ENCODE data around the gene PCNA. TPM values are rescaled to one million over a fixed set of nuclear protein-coding genes. Genes with fewer than 3 reads are reported as not detected.

Gene PCNA
- total RNA-seq, 1 donor from 2014 or later = 65.6 TPM

GRCh38 chr20:5070570-5070969, 49.2 kb downstream of the PCNA start:
- H3K27me3 Mint-ChIP-seq (ENCODE audit: unreplicated experiment) = no peaks in the 10 kb centered on the region
- DNase-seq (ENCODE audit: extremely low spot score, unreplicated experiment) = no peak
- no peak overlapping the region for H3K27ac Mint-ChIP-seq (ENCODE audit: unreplicated experiment)
- no peaks in the 10 kb centered on the region for H3K9me3 Mint-ChIP-seq (ENCODE audit: unreplicated experiment)
- no peaks in the 10 kb centered on the region for H3K36me3 Mint-ChIP-seq (ENCODE audit: unreplicated experiment)
- H3K4me1 Mint-ChIP-seq (ENCODE audit: unreplicated experiment) = peaks cover 23% of the 10 kb centered on the region
- H3K4me3 Mint-ChIP-seq (ENCODE audit: unreplicated experiment) = no peak overlapping the region
- no peak for TF ChIP-seq CTCF (IDR thresholded peaks at IDR 0.05)

DNA sequence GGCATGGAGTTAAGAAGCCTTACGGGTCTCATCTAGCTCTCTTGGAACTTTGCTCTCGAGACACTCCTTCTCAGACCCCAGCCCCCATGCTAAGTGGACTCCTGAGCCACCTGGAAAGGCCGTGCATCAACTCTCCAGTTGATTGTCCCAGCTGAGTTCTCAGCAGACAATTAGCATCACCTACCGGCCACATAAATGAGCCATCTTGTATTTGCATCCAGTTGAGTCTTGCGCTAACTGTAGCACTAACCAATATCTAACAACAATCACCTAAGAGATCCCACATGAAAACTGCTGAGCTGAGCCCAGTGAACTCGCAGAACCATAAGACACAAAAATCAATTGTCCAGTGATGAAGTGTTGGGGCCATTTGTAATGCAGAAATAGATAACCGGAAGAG, 49.7 kb downstream of the PCNA start:
- Mint-ChIP-seq H3K9me3 (ENCODE audit: unreplicated experiment) (no peaks in the 10 kb centered on the region), H3K4me1 (ENCODE audit: unreplicated experiment) (peaks cover 23% of the 10 kb centered on the region), H3K27ac (ENCODE audit: unreplicated experiment) (no peak overlapping the region), H3K36me3 (ENCODE audit: unreplicated experiment) (no peaks in the 10 kb centered on the region), H3K27me3 (ENCODE audit: unreplicated experiment) (no peaks in the 10 kb centered on the region), H3K4me3 (ENCODE audit: unreplicated experiment) (no peak overlapping the region)
- TF ChIP-seq CTCF (IDR thresholded peaks at IDR 0.05) = no peak
- no peak for DNase-seq (ENCODE audit: extremely low spot score, unreplicated experiment)

DNA sequence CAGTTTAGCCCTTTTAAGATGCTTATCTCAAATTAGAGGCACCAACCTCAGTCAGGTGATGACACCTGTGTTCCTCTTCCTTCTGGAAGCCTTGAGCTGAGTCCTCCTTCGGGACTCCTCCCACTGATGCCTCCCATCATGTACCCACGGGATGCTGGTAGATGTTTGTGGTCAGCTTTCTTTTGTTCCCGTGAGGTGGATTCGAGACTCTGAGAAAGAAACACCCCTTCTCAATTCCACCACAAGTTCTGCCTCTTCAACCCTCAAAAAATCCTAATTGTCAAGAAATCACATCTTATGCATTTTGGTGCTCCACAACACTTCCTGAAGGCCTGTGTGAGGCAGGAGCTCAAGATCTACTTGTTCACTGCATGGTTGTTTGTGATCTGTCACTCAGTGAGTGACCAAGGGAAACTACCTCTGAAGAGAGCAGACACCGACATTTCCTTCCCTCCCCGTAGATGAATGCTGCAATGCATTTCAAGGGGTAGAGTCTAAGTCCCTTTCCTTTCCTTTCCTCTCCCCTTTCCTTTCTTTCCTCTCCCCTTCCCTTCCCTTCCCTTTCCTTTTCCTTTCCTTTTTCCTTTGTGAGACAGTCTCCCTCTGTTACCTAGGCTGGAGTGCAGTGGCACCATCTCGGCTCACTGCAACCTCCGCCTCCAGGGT, 50.5 kb downstream of the PCNA start:
- peaks cover 21% of the 10 kb centered on the region for H3K4me1 Mint-ChIP-seq (ENCODE audit: unreplicated experiment)
- no peak for DNase-seq (ENCODE audit: extremely low spot score, unreplicated experiment)
- no peak overlapping the region for H3K4me3 Mint-ChIP-seq (ENCODE audit: unreplicated experiment)
- TF ChIP-seq CTCF (IDR thresholded peaks at IDR 0.05) = no peak
- no peak overlapping the region for H3K27ac Mint-ChIP-seq (ENCODE audit: unreplicated experiment)
- no peaks in the 10 kb centered on the region for H3K36me3 Mint-ChIP-seq (ENCODE audit: unreplicated experiment)
- H3K27me3 Mint-ChIP-seq (ENCODE audit: unreplicated experiment) = no peaks in the 10 kb centered on the region
- no peaks in the 10 kb centered on the region for H3K9me3 Mint-ChIP-seq (ENCODE audit: unreplicated experiment)

GRCh38 chr20:5067877-5068645, 51.7 kb downstream of the PCNA start:
- Mint-ChIP-seq H3K36me3 (ENCODE audit: unreplicated experiment) (no peaks in the 10 kb centered on the region), H3K4me3 (ENCODE audit: unreplicated experiment) (no peak overlapping the region), H3K27me3 (ENCODE audit: unreplicated experiment) (no peaks in the 10 kb centered on the region), H3K4me1 (ENCODE audit: unreplicated experiment) (peaks cover 9% of the 10 kb centered on the region), H3K9me3 (ENCODE audit: unreplicated experiment) (no peaks in the 10 kb centered on the region), H3K27ac (ENCODE audit: unreplicated experiment) (no peak overlapping the region)
- TF ChIP-seq CTCF (IDR thresholded peaks at IDR 0.05) = no peak
- DNase-seq (ENCODE audit: extremely low spot score, unreplicated experiment) = no peak

GRCh38 chr20:5065879-5066383, 53.8 kb downstream of the PCNA start:
- Mint-ChIP-seq H3K4me3 (ENCODE audit: unreplicated experiment) (no peak overlapping the region), H3K27me3 (ENCODE audit: unreplicated experiment) (no peaks in the 10 kb centered on the region), H3K4me1 (ENCODE audit: unreplicated experiment) (peaks cover 4% of the 10 kb centered on the region), H3K36me3 (ENCODE audit: unreplicated experiment) (no peaks in the 10 kb centered on the region), H3K27ac (ENCODE audit: unreplicated experiment) (no peak overlapping the region), H3K9me3 (ENCODE audit: unreplicated experiment) (no peaks in the 10 kb centered on the region)
- no peak for DNase-seq (ENCODE audit: extremely low spot score, unreplicated experiment)
- no peak for TF ChIP-seq CTCF (IDR thresholded peaks at IDR 0.05)

Measured in osteocyte (in vitro differentiated cells).